GM21447 (cell line): ENCODE data around the gene TPRN.

Experiments used
- ATAC-seq: cut with Tn5 transposase; IDR thresholded peaks from one replicate; pipeline ENCODE4 v1.9.1; 2021; ENCODE audit not compliant: unreplicated experiment

Gene TPRN

GRCh38 chr9:137236936-137237421 is 36.4 kb upstream of the TPRN start:
- ATAC-seq: no peak

- no peak for ATAC-seq
Measured at GRCh38 chr9:137236238-137236935, 35.8 kb upstream of the TPRN start.

- no peak for ATAC-seq
Measured at GRCh38 chr9:137235424-137236237, 35.1 kb upstream of the TPRN start.

GRCh38 chr9:137234758-137235423 is 34.4 kb upstream of the TPRN start:
- no peak for ATAC-seq

- no peak for ATAC-seq
Measured at GRCh38 chr9:137234055-137234697, 33.6 kb upstream of the TPRN start.

- no peak for ATAC-seq
Measured at GRCh38 chr9:137233143-137233980, 32.8 kb upstream of the TPRN start.

GRCh38 chr9:137232510-137232909 is 32.0 kb upstream of the TPRN start:
- ATAC-seq: no peak

GRCh38 chr9:137232101-137232500 is 31.6 kb upstream of the TPRN start:
- no peak for ATAC-seq

GRCh38 chr9:137231372-137232039 is 31.0 kb upstream of the TPRN start:
- no peak for ATAC-seq

- no peak for ATAC-seq
Measured at GRCh38 chr9:137230705-137231371, 30.3 kb upstream of the TPRN start, which contains the start of gene SLC34A3. Gene SLC34A3, plus strand, starts transcription at chr9:137230901. Its CDS starts 802 bp downstream, at chr9:137231703.

- ATAC-seq: no peak
Measured at GRCh38 chr9:137229903-137230704, 29.6 kb upstream of the TPRN start.

- ATAC-seq: no peak
Measured at GRCh38 chr9:137228968-137229896, 28.7 kb upstream of the TPRN start.

- no peak for ATAC-seq
Measured at GRCh38 chr9:137228506-137228967, 28.0 kb upstream of the TPRN start.

- ATAC-seq: no peak
Measured at GRCh38 chr9:137227853-137228505, 27.4 kb upstream of the TPRN start.

- ATAC-seq: no peak
Measured at GRCh38 chr9:137227054-137227852, 26.7 kb upstream of the TPRN start, which contains the start of gene RNF224. Gene RNF224, plus strand, starts transcription at chr9:137227502. Its CDS starts 834 bp downstream, at chr9:137228336.
